NCI-H187 treated with DMSO at 0.1 percent for 48 hours (cell line): ENCODE data around the gene HES5.

Experiments
- DNase-seq: peaks from one replicate; lab custom pipeline; 2025; lab: John Stamatoyannopoulos, UW

The HES5 gene

DNA sequence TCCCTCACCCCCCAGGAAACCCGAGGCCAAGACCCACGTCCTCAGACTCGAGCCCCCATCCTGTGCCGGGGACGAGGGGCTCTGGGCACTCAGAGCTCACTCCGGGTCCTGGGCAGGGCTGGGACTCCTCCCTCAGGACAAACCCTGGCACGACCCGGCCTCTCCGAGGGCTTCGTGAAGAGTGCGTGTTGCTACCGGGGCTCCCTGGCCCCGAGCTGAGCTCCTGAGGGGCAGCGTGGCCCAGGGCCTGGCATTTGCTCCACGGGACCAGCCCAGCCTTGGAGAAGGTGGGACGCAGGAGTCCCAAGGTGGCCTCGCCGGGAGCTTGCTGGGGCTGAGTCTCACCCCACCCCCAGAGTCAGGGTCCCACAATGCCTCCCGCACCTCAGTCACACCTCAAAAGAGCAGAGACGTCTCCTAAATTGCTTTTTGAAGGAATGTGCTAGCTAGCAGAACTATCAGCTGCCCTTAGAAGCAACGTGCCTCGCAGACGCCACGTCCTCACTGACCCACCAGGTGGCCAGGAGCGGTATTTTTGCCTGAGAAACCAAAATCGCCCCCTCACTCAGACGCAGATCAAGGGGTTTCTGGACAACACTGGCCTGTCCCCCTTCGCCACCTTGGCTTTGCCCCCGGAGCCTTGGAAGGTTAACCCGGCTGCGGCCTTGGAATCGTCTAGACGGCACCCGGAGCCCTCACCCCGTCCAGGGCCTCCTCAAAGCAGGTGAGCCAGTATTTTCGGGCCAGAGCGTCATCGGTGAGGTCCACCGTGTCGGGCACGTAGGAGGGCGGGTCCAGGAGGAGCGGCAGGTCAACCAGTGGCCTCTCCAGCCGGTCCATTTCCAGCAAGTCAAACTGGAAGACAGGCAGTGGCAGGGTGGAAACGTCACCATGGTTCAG lies 14.9 kb downstream of the HES5 start:
- DNase-seq, result no peak

DNA sequence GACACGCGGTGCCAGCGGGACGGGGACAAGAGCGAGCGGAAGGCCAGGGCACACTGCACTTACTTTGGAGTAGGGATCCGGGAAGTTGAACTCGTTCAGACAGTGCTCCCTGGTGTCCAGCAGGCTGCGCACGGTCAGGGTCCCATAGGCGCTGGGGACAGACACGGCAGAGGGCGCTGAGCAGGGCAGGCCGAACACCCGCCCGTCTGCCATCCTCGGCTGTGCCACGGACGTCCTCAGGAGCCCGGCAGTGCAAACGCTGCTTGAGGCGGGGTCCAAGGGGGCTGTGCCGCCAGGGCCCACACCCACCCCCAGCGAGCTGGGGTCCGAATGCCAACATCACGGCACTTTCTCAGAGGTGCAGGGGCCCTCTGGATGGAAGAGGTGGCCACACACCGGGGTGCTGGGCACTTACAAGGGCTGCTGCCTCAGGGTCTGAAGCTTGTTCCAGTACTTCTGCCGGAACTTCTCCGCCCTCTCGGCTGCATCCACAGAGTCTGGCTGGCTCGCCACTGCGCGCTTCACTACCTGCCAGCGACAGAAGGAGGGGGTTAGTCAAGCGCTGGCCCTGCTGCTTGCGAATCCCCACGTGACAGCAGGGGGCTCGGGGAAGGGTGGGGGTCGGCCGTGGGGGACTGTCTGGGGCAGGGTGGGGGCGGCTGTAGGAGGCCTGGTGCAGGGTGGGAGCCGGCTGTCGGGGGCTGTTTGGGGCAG lies 16.0 kb downstream of the HES5 start:
- DNase-seq, result no peak

DNA sequence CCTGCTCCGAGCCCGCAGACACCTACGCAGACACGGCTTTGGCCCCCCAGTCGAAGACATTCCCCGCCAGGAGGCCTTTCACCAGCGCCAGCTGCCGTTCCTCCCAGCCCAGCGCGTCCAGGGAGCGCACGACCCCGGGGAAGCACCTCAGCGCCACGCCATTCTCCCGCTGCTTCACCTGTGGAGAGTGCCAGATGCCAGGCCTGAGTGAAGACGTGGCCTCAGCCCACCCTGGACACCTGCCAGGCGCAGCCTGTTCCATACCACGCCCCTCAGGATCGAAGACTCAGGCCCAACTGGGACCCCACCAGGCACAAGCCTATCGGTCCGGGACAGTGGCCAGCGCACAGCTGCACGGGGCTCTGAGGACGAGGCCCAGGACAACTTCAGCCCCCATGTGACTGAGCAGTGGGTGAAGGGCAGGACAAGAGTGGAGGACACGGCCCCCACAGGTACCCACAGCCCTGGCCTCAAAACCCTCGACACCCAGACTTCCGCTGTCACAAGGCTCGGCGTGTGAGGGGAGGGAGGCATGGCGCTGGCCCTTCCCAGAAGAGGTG lies 17.1 kb downstream of the HES5 start:
- no peak for DNase-seq

- DNase-seq, result no peak
Measured at GRCh38 chr1:2510366-2511155, 19.5 kb downstream of the HES5 start.

DNA sequence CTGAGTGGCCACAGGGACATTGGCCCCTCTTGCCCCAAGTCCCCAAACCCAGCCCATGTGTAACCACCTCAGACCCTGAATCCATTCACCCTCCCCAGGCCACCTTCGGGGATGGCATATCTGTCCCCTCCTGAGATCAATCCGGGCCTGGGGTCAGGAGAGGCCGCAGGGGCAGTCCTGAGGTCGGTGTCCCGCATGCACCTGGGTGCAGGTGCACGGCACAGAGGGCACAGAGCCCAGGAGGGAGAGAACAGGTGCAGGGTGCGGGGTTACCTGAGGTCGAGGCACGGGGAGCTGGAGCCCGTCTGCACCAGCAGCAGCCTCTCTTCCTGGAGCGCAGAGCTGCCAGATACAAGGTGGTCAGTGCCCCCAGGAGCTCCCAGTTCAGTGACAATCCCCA lies 20.5 kb downstream of the HES5 start:
- no peak for DNase-seq

DNA sequence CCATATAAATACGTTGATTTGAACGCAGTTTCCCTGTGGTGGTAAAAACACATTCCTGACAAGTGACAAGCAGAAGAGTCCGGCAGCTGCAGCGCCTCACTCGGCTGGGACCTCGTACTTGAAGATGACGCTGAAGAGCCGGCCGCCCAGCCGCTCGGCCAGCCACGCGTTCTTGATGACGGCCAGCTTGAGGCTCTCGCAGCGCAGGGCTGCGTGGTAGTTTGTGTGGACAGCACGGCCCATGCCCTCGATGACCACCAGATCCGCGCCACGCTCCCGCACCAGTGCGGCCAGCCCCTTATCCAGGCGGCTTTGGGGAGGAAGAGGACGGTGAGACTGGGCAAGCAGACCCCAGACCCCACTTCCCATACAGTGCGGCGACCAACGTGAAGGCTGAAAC lies 21.3 kb downstream of the HES5 start:
- no peak for DNase-seq

DNA sequence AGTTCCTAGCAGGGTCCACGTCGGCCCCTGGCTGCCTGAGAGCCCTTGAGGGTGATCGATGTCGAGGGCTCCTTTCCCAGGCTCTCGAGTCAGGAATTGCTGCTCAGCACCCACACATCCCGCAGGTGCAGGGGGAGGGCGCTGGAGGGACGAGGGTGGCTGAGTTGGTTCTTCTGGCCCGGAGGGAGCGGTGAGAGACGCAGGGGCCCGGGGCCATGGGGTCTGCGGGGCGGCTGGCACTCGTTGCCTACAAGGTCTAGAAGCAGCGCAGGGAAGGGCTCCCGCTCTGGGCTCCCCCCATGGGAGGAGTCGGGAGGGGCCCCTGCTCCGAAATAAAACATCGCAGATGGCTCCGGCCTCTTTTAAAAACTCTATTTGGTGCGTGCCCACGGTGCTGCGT lies 21.9 kb downstream of the HES5 start:
- no peak for DNase-seq

- DNase-seq, result no peak
Measured at GRCh38 chr1:2507744-2508155, 22.3 kb downstream of the HES5 start.

DNA sequence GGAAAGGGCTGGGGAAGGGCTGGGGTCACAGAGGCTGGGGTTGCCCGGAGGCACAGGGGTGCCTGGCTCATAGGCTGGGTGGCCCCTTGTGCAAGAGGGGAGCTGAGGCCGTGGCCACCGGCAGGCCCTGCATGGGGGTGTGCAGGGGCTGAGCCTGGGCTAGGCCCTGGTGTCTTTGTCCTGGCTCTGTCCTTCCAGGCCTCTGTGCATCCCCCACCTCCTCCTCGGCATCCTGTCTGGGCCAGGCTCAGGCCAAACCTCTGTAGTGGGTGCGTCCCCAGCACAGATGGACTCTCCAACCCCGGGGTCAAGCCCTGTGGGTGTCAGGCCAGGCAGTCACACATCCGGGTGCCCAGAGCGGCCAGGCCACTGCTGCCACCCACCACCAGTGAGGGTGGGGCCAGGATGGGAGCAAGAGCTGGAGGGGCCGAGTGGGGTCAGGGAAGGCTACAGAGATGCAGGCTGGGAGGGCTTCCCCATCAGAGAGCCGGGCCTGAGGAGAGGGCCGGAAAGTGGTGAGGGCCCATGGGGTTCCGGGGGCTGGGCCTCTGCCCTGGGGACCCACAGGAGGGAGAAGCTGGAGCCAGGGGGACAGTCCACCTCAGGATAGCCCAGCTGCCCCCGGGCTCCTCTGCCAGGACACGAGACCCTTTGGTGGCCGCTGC lies 23.0 kb downstream of the HES5 start:
- no peak for DNase-seq

GRCh38 chr1:2506007-2506860 lies 23.8 kb downstream of the HES5 start:
- DNase-seq, result no peak

GRCh38 chr1:2505461-2505994 lies 24.5 kb downstream of the HES5 start:
- DNase-seq, result no peak

DNA sequence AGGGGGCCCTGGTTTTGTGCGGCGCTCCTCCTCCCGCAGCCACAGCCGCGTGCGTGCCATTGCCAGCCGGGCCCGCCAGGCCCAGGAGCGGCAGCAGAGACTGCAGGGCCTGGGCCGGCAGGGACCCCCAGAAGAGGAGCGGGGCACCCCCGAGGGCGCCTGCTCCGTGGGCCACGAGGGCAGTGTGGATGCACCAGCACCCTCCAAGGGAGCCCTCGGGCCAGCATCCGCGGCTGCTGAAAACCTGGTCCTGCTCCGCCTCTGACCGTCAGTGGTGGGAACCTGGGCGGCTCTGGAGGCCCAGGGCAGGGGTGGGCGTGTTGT lies 25.2 kb downstream of the HES5 start:
- DNase-seq, result no peak

DNA sequence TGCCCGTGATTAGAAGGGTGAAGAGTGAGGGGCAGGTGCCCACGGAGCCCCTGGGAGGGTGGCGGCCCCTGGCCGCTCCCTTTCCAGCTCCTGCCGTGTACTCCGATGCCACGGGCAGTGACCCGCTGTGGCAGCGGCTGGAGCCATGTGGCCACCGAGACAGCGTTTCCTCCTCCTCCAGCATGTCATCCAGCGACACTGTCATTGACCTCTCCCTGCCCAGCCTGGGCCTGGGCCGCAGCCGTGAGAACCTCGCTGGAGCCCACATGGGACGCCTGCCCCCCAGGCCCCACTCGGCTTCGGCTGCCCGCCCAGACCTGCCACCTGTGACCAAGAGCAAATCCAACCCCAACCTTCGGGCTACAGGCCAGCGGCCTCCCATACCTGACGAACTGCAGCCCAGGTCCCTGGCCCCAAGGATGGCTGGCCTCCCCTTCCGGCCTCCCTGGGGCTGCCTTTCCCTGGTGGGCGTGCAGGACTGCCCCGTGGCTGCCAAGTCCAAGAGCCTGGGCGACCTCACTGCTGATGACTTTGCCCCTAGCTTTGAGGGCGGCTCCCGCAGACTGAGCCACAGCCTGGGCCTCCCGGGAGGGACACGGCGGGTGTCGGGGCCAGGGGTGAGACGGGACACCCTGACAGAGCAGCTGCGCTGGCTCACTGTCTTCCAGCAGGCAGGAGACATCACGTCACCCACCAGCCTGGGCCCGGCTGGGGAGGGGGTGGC lies 25.7 kb downstream of the HES5 start:
- no peak for DNase-seq

- DNase-seq, result no peak
Measured at GRCh38 chr1:2503554-2504224, 26.4 kb downstream of the HES5 start.

- DNase-seq, result no peak
Measured at GRCh38 chr1:2502661-2503553, 27.2 kb downstream of the HES5 start.

GRCh38 chr1:2502210-2502609 lies 27.9 kb downstream of the HES5 start:
- no peak for DNase-seq

DNA sequence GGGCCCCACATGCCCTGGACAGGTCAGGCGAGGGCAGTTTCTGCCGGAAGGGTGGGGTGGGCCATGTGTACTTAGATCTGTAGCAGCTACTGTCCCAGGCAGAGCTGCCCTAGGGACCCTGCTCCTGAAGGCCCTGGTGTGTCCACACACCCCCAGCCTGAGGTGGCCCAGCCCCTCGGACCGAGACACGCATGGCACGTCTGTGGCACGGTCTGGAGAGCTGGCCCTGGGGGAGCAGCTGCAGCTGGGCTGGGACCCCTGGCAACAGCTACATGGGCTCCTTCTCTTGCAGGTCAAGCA lies 28.3 kb downstream of the HES5 start:
- DNase-seq, result no peak

GRCh38 chr1:2501041-2501819 lies 28.8 kb downstream of the HES5 start:
- DNase-seq, result no peak
